GM19240 (cell line): ENCODE data around the gene ADISSP.
A peak's percentile ranks its signal among the peaks of the same experiment; 100 is the strongest.

Experiments
- DNase-seq: peaks from one replicate; pipeline ENCODE4 v3.0.0; 2011; ENCODE audit warnings: low spot score; ENCODE audit not compliant: insufficient read length

Gene ADISSP

GRCh38 chr20:3767427-3768341 lies at the start of gene ADISSP:
Gene ADISSP (minus strand): TSS chr20:3767753. CDS start chr20:3760100, 7,653 bp downstream.
- peak; percentile 99 for DNase-seq

- DNase-seq = no peak
Observed at GRCh38 chr20:3815703-3816315, 48.3 kb upstream of the ADISSP start.

GRCh38 chr20:3814928-3815495 lies 47.5 kb upstream of the ADISSP start:
- no peak for DNase-seq

- DNase-seq = no peak
Observed at GRCh38 chr20:3813848-3814581, 46.5 kb upstream of the ADISSP start.

GRCh38 chr20:3812975-3813847 lies 45.7 kb upstream of the ADISSP start:
- DNase-seq = no peak

GRCh38 chr20:3812259-3812681 lies 44.7 kb upstream of the ADISSP start:
- no peak for DNase-seq

GRCh38 chr20:3811467-3812258 lies 44.1 kb upstream of the ADISSP start:
- no peak for DNase-seq

- no peak for DNase-seq
Observed at GRCh38 chr20:3808544-3808943, 41.0 kb upstream of the ADISSP start.

GRCh38 chr20:3804781-3805180 lies 37.2 kb upstream of the ADISSP start:
- DNase-seq = no peak

- DNase-seq = no peak
Observed at GRCh38 chr20:3804254-3804751, 36.8 kb upstream of the ADISSP start.

GRCh38 chr20:3803854-3804253 lies 36.3 kb upstream of the ADISSP start:
- no peak for DNase-seq

- DNase-seq = no peak
Observed at GRCh38 chr20:3803289-3803688, 35.7 kb upstream of the ADISSP start.

GRCh38 chr20:3802524-3803239 lies 35.1 kb upstream of the ADISSP start:
- DNase-seq = no peak

- no peak for DNase-seq
Observed at GRCh38 chr20:3801846-3802245, 34.3 kb upstream of the ADISSP start.

GRCh38 chr20:3801299-3801698 lies 33.7 kb upstream of the ADISSP start:
- DNase-seq = no peak

GRCh38 chr20:3800878-3801260 lies 33.3 kb upstream of the ADISSP start:
- DNase-seq = no peak

GRCh38 chr20:3800256-3800877 lies 32.8 kb upstream of the ADISSP start:
- DNase-seq = no peak

GRCh38 chr20:3798908-3799248 lies 31.3 kb upstream of the ADISSP start:
- no peak for DNase-seq

GRCh38 chr20:3798373-3798768 lies 30.8 kb upstream of the ADISSP start:
- no peak for DNase-seq
